HG02938 (cell line): ENCODE measurements around the gene SFRP5.

Experiments
- ATAC-seq: cut with Tn5 transposase; IDR thresholded peaks from one replicate; pipeline ENCODE4 v1.9.1; 2021; ENCODE audit warnings: mild to moderate bottlenecking, moderate library complexity; ENCODE audit not compliant: unreplicated experiment

Gene SFRP5

GRCh38 chr10:97788552-97789442 lies 17.0 kb upstream of the SFRP5 start:
- ATAC-seq: no peak

GRCh38 chr10:97785731-97786130 lies 13.9 kb upstream of the SFRP5 start:
- ATAC-seq: no peak

GRCh38 chr10:97785231-97785630 lies 13.4 kb upstream of the SFRP5 start:
- no peak for ATAC-seq

- no peak for ATAC-seq
These were observed 12.5 kb upstream of the SFRP5 start for GRCh38 chr10:97784200-97784810.

- no peak for ATAC-seq
These were observed 10.8 kb upstream of the SFRP5 start for GRCh38 chr10:97782455-97783228.

GRCh38 chr10:97781618-97782331 lies 10.0 kb upstream of the SFRP5 start:
- ATAC-seq: no peak

GRCh38 chr10:97780841-97781617 lies 9.2 kb upstream of the SFRP5 start:
- no peak for ATAC-seq

- no peak for ATAC-seq
These were observed 8.2 kb upstream of the SFRP5 start for GRCh38 chr10:97779975-97780374.

GRCh38 chr10:97779492-97779891 lies 7.7 kb upstream of the SFRP5 start:
- ATAC-seq: no peak

GRCh38 chr10:97778452-97779302 lies 6.9 kb upstream of the SFRP5 start:
- no peak for ATAC-seq

GRCh38 chr10:97777143-97777542 lies 5.3 kb upstream of the SFRP5 start:
- no peak for ATAC-seq

GRCh38 chr10:97774811-97775294 lies 3.1 kb upstream of the SFRP5 start:
- ATAC-seq: no peak

GRCh38 chr10:97773096-97773495 lies 1.3 kb upstream of the SFRP5 start:
- no peak for ATAC-seq

GRCh38 chr10:97771055-97771891 lies 526 bp downstream of the SFRP5 start:
- no peak for ATAC-seq

GRCh38 chr10:97770255-97770654 lies 1.5 kb downstream of the SFRP5 start:
- no peak for ATAC-seq

- ATAC-seq: no peak
These were observed 3.2 kb downstream of the SFRP5 start for GRCh38 chr10:97768322-97769315.
